HG03280 (cell line): ENCODE measurements around the gene RILPL1.
"Not testable (repeated sequence)": the region's sequence is repeated elsewhere in the genome, so short reads cannot be mapped to it uniquely, and the experiment has no call there.

Experiments used
- ATAC-seq: cut with Tn5 transposase; IDR thresholded peaks from one replicate; pipeline ENCODE4 v1.9.1; 2021; ENCODE audit warnings: mild to moderate bottlenecking, moderate library complexity; ENCODE audit not compliant: unreplicated experiment

RILPL1 gene

DNA sequence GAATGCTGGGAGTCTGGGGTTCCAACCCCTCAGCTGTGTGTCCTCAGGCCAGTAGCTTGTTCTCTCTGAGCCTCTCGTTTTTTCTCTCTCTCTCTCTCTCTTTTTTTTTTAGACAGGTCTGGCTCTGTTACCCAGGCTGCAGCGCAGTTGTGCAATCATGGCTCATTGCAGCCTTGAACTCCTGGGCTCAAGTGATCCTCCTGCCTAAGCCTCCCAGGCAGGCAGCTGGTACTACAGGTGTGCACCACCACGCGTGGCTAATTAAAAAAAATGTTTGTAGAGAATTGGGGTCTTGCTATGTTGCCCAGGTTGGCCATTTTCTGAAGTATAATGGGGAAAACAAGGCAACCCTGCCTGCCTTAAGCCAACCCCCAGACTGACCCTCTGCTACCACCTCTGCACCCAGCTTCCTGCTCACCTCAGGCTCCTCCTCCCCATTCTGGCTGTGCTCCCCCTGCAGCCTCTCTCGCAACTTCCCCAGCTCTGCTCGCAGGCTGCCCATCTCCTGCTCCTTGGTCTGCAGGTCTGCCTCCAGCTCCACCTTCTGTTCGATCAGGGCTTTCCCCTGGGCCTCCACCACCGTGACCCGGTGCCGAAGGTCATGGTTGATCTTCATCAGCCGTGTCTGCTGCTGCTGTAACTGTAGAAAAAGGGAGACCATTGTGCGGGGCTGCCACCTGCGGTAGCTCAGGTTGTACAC, 35.2 kb downstream of the RILPL1 start:
- ATAC-seq = no peak

DNA sequence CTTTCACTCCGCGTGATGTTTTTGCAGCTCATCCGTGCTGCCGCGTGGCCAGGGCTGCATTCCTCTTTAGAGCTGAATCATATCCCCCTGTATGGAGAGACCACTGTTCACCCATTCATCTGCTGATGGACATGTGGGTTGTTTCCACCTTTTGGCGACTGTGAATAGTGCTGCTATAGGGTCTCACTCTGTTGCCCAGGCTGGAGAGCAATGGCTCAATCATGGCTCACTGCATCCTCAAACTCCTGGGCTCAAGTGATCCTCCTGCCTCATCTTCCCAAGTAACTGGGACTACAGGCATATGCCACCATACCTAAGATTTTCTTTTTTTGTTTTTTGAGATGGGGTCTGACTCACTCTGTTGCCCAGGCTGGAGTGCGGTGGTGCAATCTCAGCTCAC, 36.5 kb downstream of the RILPL1 start:
- no peak for ATAC-seq

DNA sequence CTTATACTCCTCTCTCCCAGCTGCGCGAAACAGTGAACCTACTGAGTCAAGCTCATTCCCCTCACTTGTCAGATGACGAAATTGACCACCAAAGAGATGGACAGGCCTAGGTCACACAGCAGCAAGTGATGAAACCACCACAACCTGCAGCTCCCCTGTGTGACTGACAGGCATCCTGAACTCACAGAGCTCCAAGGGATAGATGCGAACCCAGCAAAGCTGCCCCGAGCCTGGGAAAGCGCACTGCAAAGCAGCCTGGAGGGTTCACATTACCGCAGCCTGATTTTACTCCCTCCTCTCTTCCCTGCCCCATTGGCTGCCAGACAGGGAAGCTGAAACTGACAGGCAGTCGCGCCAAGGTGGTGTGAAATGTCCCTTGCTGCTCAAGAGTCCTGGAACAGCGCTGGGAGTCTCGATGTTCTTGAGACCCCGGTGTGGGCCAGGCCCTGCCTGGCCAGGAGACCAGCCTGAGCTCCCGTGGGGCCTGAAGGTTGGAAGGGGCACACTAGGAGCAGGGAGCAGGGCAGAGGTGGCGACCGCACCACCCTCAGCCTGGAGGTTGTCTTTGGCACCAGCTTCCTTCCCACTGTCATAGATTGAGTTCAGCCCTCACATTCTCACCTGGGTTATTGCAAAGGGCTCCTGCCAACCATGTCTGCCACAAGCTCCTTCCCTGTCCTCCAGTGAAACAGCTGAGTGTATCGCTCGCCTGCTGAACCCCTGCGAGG, 39.2 kb downstream of the RILPL1 start:
- ATAC-seq = no peak

DNA sequence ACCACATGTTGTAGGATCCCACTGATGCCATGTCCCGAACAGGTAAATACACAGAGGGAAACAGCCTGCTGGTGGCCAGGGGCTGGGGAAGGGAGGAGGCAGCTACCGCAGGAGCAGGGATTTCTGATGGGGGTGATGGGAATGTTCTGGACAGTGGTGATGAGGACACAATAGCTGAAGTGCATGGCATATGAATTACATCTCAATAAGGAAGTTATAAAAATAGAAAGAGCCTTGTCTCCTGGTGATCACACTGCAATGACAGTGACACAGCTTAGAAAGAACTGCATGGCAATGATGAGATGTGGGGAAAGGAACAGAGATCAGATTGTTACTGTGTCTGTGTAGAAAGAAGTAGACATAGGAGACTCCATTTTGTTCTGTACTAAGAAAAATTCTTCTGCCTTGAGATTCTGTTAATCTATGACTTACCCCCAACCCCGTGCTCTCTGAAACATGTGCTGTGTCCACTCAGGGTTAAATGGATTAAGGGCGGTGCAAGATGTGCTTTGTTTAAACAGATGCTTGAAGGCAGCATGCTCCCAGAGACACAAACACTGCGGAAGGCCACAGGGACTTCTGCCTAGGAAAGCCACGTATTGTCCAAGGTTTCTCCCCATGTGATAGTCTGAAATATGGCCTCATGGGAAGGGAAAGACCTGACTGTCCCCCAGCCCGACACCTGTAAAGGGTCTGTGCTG, 41.0 kb downstream of the RILPL1 start:
- not testable (repeated sequence) for ATAC-seq

DNA sequence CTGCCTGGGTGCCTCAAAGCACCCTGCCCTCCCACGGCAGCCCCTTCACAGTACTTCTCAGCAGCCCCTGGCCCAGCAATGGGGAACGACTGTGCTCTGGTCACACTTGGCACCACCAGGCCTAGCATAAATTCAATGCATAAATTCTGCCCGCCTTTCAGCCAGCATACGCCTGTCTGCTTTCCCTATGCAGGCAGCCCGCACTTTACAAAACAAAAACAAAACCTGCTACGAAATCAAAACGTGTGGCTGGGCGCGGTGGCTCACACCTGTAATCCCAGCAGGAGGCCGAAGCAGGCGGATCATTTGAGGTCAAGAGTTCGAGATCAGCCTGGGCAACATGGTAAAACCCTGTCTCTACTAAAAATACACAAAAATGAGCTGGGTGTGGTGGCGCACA, 42.0 kb downstream of the RILPL1 start:
- no peak for ATAC-seq

DNA sequence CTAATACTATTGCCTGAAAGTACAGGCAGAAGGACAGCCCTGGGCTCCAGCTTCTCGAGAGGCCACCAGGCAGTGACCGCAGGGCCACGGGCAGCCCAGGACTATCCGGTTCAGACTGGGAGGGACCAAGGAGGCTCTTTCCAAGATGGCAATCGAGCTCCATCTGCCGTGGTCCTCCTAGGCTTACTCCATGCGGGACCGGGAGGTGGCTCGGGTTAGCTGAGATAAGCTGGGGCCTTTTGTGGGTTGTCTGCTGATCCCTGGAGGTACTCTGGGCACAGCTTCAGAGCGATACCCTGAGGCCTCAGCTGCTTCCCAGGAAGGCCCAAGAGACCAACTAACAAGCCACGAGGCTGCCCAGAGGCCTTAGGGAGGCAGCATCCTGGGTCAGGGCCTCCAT, 42.5 kb downstream of the RILPL1 start:
- no peak for ATAC-seq

DNA sequence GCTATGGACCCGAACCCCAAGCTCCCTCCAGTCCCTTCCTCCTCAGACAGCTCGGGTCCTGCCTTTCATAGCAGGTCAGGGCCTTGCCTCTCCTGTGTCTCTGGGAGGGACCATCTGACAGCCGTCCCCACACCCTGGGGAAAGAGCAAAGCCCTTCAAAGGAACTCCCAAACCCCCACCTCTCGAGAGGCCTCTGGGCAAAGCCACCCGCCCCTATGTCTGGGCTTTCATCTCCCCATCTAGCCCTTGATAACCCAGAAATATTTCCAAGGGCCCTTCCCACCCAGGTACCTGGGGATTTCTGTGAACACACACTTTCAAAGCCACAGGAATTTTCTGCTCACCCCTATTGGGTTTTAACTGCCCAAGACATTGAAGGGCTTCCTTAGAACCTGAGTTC, 43.4 kb downstream of the RILPL1 start:
- no peak for ATAC-seq

DNA sequence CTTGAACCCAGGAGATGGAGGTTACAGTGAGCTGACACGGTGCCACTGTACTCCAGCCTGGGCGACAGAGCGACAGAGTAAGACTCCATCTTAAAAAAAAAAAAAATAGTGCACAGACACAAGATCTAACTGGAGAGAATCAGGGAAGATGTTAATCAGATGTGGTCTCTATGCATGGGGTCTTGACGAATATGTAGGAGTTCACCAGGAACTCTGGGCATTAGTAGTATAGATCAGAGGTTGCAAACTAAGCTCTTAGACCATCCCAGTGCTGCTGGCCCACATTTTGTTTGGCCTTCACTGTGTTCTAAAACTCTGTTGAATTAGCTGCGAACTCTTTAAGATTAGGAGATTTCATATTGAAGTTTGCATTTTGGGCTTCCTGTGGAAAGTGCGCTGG, 43.9 kb downstream of the RILPL1 start:
- ATAC-seq = no peak

DNA sequence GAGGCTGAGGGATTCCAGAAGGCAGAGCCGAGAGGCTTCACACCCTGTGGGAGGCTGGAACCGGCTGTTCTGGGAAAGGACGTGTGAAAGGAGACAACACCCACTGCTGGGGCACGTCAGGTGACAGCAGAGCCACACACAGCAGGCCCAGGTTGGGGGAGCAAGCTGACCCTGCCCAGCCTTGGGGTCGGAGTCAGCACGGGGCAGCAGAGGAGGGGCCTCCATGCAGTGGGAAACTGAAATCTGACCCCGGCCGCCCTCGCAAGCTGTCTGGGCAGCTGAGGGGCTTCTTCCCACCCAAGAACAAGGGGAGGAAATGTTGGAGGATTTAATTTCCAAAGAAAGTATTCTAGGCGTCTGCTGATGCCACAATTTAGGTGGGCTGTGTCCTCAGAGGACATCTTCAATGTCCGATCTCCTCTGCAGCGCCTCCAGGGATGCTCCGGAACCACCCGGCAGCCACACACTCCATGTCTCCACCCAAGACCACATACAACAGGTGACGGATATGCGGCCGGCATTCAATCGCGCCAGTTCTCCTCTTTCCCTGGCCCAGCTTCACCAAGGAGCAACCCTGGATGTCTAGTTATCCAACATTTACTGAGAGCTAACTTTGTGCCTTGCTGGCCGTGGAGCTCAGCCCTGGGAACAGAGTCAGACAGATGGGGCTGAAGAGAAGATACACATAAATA, 44.8 kb downstream of the RILPL1 start:
- no peak for ATAC-seq

DNA sequence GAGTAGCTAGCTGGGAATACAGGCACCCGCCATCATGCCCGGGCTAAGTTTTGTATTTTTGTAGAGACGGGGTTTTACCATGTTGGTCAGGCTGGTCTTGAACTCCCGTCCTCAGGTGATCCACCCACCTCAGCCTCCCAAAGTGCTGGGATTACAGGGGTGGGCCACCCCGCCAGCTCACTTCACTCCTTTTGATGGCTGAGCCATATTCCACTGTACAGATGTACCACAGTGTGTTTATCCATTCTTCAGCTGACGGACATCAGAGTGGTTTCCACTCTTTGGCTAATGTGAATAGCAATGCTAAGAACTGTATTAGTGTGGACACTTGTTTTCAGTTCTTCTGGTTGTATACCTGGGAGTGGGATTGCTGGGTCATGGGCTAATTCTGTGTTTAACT, 46.1 kb downstream of the RILPL1 start:
- ATAC-seq = no peak

DNA sequence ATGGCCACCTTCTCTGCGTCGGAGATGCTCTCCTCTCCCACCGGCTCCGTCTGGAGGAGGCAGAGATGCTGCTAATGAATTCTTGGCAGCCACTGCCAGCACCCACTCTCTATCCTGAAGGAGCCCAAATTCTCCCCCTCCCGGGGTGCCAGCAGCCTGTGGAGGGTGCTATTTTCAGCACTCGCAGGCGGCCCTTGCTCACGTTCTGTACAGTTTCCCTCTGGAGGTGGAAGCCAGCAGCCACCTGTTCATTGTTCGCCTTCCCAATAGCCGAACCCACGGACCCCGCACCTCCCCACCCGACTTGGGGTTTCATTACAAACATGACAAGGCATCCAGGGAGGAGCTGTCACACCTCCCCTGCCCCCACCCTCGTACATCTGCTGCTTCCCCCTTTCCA, 47.8 kb downstream of the RILPL1 start:
- no peak for ATAC-seq

DNA sequence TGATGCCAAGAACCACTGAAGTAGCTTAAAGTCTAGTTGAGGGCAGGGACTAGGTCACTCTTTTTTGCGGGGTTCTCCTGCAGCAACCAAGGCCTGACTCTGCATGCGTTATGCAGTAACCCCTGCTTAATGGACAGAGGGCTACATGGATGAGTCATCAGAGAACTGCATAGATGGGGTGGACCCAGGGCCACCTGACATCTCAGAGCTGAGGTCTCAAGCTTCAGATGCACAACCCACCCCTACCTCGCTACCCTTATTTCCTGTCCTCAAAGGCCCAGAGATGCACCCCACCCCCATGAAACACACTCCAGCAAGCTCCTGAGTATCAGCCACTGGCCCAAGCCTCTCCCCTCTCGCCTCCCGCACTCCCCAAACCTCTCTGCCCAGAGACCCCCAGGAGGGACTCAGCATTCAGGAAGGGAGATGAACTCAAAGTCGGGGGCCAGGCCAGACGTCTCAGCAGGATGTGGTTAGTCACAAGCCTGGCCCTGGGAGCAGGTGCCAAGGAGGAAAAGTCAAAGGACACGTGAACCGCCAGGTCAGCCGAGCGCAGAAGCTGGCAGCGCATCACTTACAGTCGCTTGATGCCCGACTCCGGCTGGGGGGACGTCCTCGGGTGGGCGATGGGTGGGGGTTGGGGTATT, 49.8 kb downstream of the RILPL1 start:
- ATAC-seq = no peak

DNA sequence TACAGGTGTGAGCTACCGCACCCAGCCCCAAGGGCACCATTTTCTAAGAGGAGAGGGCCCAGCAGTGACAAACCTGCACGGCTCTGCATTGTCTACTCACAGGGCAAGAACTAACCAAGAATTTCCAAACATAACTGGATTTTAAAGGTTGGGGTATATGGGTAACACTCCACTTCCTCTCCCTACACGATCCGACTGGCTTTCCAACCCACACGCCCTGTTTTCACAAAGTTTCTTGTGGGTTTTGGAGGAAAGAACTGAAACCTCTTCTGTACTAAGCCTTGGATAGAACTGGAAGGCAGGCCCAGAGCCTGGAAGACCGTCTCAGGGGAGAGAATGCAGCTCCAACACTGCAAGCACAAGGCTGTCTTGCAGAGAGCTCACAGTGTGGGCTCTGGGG, 50.6 kb downstream of the RILPL1 start:
- ATAC-seq = no peak

DNA sequence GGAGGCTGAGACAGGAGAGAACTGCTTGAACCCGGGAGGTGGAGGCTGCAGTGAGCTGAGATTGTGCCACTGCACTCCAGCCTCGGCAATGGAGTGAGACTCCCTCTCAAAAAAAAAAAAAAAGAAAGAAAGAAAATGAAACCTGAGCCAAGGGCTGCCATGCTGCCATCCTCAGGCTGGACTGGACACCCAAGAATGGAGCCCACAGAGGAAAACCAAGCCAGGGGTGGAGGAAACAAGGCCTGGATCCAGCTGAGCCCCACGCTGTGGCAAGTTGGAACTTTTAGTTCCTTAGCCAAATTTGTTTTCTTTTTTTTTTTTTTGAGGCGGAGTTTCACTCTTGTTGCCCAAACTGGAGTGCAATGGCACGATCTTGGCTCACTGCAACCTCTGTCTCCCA, 52.3 kb downstream of the RILPL1 start:
- not testable (repeated sequence) for ATAC-seq

DNA sequence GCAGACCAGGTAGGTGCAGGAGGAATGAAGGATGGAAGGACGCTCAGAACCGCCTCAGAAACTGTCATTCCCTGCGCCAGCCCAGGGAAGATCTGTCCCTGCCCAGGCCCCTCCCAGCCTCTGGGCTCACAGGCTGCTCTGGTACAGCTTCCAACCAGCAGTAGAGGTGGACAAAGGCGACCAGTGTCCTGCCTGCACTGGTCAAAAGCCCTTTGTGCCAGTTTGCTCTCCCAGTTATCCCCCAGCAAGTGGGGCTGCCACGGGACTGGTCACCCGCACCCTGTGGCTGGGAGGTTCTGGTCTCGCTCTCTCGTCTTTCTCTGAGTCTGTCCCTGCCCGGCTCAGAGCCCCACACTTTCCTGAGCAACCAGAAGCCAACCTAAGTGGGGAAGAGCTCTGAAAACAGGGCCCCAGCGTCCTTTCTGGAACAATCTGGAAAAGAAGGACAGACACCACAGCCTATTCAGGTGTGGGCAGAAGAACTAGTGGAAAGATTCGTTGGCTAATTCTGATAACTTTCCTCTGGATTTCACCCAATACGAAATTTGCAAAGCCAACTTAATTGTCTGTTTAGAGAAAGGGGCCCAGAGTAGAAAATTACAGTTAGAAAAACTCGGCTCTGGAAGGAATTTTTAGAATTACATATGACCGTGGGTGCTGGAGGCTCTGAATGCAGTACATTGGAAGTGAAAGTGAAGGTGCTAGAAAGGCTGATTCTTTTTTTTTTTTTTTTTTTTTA, 53.9 kb downstream of the RILPL1 start:
- no peak for ATAC-seq

DNA sequence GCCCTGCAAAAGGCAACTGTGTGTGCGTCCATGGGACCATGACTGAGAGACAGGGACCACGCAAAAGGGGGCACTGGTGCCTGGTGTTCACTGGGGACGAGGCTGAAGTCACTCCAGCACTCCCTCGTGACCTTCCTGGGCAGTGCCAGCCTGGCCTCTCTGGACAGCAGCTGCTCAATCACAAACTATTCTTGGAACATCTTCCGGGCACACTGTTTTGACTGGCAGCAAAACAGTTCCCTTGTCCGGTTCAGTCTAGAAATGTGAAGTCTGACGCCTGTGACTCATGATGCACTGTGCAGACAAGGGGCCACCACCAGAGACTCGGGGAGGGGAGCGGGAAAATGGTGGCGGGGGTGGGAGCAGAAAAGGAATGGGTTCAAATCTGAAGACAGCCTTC, 54.8 kb downstream of the RILPL1 start:
- ATAC-seq = no peak

DNA sequence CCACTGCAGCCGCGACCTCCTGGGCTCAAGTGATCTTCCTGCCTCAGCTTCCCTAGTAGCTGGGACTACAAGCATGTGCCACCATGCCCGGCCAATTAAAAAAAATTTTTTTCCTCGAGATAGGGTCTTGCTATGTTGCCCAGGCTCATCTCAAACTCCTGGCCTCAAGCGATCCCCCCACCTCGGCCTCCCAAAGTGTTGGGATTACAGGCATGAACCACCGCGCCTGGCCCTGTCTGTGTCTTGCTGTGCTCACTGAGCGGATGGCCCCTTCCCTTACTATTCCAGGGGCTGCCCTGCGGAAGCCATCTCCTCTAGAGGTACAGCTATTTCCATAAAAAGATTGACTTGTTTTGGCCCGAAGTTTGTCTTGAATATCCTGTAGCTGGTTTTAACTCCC, 55.5 kb downstream of the RILPL1 start:
- ATAC-seq = no peak

DNA sequence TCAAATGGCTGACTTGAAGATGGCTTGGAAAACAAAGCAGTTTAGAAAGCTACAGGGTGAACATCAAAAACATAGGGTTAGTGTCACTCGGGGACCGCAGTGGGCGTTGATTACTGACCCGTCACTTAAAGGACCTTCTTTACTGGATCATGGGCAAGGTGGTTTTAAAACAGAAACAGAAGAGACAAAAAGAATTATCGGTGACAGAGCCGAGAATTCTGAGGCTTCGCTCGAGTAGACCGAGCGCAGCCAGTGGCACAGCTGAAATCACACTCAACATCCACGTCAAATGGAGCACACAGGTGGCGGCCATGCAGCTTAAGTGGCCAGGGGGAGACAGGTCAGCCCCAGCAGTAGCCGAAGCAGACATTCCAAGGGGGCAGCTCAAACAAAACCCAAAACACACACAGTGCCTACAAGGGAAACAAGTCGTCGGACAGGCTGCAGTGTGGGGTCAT, 58.2 kb downstream of the RILPL1 start:
- ATAC-seq = no peak

DNA sequence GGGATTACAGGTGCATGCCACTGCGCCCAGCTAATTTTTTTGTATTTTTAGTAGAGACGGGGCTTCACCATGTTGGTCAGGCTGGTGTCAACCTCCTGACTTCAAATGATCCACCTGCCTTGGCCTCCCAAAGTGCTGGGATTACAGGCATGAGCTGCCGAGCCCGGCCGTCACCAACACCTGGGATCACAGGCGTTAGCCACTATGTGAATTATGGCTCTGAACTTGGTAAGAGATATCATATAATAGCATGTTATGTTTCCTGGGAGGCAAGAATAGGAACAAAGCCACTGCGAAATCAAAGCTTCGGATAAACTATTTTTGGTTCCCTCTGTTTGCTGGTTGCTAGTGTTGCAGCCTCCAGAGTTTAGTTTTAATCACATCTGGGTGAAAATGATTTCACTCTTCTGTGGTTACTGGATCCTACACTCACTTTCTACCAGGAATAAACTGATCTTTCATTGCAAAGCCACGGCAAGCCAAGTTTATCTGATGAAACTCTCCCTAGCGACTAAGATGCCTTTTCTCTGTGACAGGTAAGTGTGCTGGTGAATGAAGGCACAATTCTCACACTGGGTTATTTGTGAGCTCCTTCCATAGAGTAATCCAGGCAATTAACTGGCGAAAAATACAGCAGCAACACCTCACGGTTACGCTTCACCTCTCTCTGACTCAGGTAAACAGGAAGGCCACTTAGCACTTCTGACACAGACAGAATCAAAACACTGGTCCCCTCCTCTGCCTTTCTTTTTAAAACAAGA, 58.9 kb downstream of the RILPL1 start:
- ATAC-seq = no peak
